Left cardiac atrium (tissue), 4 donors: Measurements from ENCODE around the gene TBX2. TPM values are rescaled to one million over a fixed set of nuclear protein-coding genes. Genes with fewer than 3 reads are reported as not detected.
"Not testable (repeated sequence)": the region's sequence is repeated elsewhere in the genome, so short reads cannot be mapped to it uniquely, and the experiment has no call there.

ENCODE experiments used
- ATAC-seq, 2 donors: fragments of 200-7000 bp; cut with Tn5 transposase; one replicate each; pipeline ENCODE4 v1.9.1; 2020; ENCODE audit warnings: mild to moderate bottlenecking in 2 of 2, moderate library complexity in 2 of 2
- DNase-seq: peaks from one replicate; pipeline ENCODE4 v3.0.0-alpha.2; 2020
- intact Hi-C, 2 donors: fragments of 100-400 bp; cut with DNase I; formaldehyde crosslinking; loops; one replicate each; pipeline versions ENCODE4 v1.14.1 to v1.15.1; 2022 to 2023
- long read RNA-seq: library from polyadenylated mRNA; unstranded; transcript quantifications from one replicate; pipeline ENCODE4 v2.0.0, GENCODE V29; 2021
- total RNA-seq, 2 donors: library from RNA; stranded (reverse); fragmentation: NEBNext Ultra II Directional; extraction: Animal tissue kit (Norgen Biotek cat#: 25700); gene quantifications; one replicate each; pipeline ENCODE4 v1.2.1, GENCODE V29; 2021
- donor health status: DM: no; HTN: yes; CAD: no.
- donor health status: DM: no; HTN: yes; CAD: no; lungs with severe emphysema.
- donor health status: DM: yes; HTN: yes; CAD: no.
- donor health status: Dilated cardiomyopathy.

The TBX2 gene
- 10 to 100 TPM; 12.1 to 17.0 TPM for total RNA-seq
- long read RNA-seq, partial matches to known transcripts: 0 of 1 reads
- long read RNA-seq, other reads (novel, unspliced or antisense): 1 of 1 reads

- DNase-seq (peak; percentile 82), ATAC-seq (peak; percentile 62 to 70)
- intact Hi-C loops: loop anchor here in 1 of 2 donors (10.0 kb wide), 1 partner anchor 395 kb away; no protein-coding TSS in a partner anchor
These were observed at the start of gene TBX2 for GRCh38 chr17:61399131-61400065. TBX2 (plus strand) TSS chr17:61399843; CDS start chr17:61400177, 334 bp downstream.

DNA sequence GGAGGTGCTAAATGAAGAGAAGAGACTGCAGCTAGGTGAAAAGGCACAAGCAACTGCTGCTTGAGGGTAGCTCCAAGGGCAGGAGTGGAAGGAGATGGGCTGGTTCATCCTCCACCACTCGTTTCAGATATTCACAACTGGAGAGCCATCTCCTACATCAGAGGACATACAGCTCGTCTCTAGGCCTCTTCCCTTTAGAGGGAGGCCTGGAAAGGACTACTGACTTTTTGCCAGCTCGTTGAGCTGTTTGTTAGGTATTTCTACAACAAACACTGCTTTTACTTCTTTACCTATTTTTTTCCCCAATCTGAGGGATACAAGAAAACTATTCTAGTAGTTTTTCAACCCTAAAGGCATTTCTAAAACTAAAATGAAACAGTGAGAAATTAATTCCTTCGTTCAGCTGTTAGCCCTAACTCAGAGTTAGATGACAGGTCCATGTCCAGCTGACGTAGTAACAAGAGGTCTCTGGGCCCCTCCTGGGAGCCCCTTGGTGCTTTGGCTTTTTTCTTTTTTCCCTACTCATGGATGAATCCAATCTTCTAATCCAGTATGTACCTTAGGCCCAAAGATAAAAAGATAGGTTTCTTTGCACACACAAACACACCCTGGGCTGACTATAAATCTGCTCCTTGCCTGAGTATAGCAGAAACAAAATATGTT, 47.8 kb upstream of the TBX2 start:
- no peak for ATAC-seq
- no peak for DNase-seq
- intact Hi-C loops: no loop called here

GRCh38 chr17:61352408-61352770, 47.3 kb upstream of the TBX2 start:
- DNase-seq: no peak
- ATAC-seq: peak in 1 of 2 donors; percentile 50
- intact Hi-C loops: no loop called here

- ATAC-seq (no peak), DNase-seq (no peak)
- intact Hi-C loops: no loop called here
These were observed 46.7 kb upstream of the TBX2 start for GRCh38 chr17:61352781-61353491.

DNA sequence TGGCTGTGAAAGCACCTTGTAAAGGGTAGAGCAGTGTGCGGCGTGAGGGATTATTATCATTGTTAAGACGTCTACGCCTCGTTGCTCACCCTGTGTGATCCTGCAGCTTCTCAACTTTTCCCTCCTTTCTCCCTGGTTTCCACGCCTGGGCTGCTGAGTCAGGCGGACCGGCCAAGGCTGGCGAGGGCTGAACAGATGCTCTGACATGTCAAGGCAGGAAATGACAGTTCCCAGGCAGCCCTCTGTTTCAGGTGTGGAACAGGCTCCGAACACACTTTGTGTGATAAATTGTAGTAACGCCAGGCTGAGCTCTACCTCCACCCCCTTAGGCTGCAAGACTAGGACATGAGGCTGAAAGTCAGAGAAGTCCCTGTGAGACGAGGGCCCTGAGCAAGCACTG, 46.0 kb upstream of the TBX2 start:
- ATAC-seq: no peak
- no peak for DNase-seq
- intact Hi-C loops: no loop called here

- intact Hi-C loops: no loop called here
- ATAC-seq: no peak
- DNase-seq: no peak
These were observed 44.5 kb upstream of the TBX2 start for GRCh38 chr17:61354895-61355874.

- intact Hi-C loops: not testable (repeated sequence)
These were observed 42.6 kb upstream of the TBX2 start for GRCh38 chr17:61357061-61357460.

GRCh38 chr17:61359513-61359912, 40.1 kb upstream of the TBX2 start:
- intact Hi-C loops, DNase-seq, ATAC-seq: not testable (repeated sequence)

More at GRCh38 chr17:61357061-61357460, 42.6 kb upstream of the TBX2 start:
- DNase-seq, ATAC-seq: not testable (repeated sequence)

- intact Hi-C loops: no loop called here
- no peak for ATAC-seq
- DNase-seq: no peak
These were observed 39.2 kb upstream of the TBX2 start for GRCh38 chr17:61360318-61360943.

DNA sequence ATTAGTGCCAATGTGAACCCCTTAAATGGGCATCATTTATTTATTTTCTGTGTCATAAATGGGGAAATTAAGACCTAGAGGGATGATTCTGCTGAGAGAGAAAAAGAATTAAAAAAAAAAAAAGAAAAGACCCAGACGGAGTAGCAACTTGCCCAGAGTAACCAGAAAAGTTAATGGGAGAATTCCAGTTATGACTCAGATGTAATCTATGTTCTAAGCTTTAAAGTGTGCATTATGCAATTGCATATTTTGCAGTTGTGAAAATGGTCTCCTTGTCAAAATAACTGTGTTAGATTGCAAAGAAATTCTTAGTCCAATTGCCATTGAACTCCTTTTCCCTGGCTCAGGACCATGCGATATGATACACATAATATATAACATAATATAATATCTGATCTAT, 38.6 kb upstream of the TBX2 start:
- ATAC-seq (peak in 1 of 2 donors; percentile 65), DNase-seq (no peak)
- intact Hi-C loops: no loop called here

- no peak for DNase-seq
- no peak for ATAC-seq
- intact Hi-C loops: no loop called here
These were observed 37.2 kb upstream of the TBX2 start for GRCh38 chr17:61362396-61362795.

GRCh38 chr17:61362852-61363600, 36.6 kb upstream of the TBX2 start:
- intact Hi-C loops: no loop called here
- ATAC-seq: no peak
- no peak for DNase-seq

DNA sequence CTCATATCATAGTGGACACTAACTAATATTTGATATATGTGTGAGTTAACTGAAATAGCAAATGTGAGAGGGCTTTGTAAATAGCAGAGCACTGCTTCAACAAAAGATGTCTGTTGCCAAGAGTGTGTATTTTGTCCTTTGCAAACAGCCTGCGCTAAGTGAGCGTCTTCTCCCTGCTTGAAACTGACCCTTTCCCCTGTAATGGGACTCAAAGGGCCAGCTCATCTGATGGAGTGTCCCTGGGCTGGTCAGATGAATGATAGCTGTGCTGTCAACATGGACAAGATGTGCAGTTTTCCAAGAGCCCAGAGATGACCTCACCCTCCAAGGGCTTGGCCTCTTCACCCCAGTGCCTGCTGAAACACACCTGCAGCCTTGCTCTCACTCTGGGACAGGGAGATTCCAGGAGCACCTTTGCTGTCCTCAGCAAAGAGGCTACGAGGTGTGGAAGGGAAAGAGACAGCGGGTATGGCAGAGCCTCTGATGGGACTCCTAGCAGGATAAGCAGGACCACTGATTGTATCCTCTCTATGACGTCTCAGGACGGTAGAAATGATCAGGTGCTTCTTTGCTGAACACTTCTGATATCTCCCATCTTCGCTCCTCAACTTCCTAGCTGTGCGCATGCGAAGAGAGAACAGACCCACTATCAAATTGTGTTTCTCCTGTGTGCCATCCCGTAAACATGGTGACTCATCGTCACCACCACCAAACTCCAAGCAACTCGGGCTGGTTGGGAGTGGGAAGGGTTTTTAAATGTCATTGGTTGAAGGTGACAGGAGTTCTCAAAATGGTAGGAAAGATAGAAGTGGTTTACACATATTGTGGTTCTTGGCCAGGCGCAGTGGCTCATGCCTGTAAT, 35.8 kb upstream of the TBX2 start:
- DNase-seq (no peak), ATAC-seq (no peak)
- intact Hi-C loops: no loop called here

DNA sequence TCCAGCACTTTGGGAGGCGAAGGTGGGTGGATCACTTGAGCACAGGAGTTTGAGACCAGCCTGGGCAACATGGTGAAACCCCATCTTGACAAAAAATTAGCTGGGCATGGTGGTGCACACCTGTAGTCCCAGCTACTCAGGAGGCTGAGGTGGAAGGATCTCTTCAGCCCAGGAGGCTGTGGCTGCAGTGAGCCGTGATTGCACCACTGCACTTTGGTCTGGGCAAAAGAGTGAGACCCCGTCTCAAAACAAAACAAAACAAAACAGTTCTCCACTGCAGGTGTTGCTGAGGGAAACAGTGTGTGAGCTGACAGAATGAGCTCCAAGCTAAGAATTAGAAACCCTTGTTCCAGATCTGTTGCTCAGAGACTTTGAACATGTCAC, 35.2 kb upstream of the TBX2 start:
- intact Hi-C loops: no loop called here
- no peak for DNase-seq
- no peak for ATAC-seq

- ATAC-seq: peak; percentile 77 to 78
- intact Hi-C loops: no loop called here
These were observed 33.4 kb upstream of the TBX2 start for GRCh38 chr17:61366076-61366714.

More at GRCh38 chr17:61366076-61366714, 33.4 kb upstream of the TBX2 start:
- DNase-seq: no peak
